ENCODE results near the gene TNFRSF1A.

Gene TNFRSF1A

GRCh38 chr12:6347367-6348338, 5.8 kb upstream of the TNFRSF1A start:
- Histone ChIP-seq H3K27ac (ENCODE audit: low read length) (no peak overlapping the region), H3K4me1 (ENCODE audit: insufficient read depth, low read length) (peaks cover 12% of the 10 kb centered on the region), H3K9ac (ENCODE audit: low read depth, low read length) (no peak overlapping the region), H2AFZ (ENCODE audit: low read depth, low read length) (no peak overlapping the region), H3K9me3 (ENCODE audit: insufficient read depth, low read length, severe bottlenecking) (no peaks in the 10 kb centered on the region), H3K36me3 (ENCODE audit: insufficient read depth, low read length) (no peaks in the 10 kb centered on the region), H3K4me3 (ENCODE audit: low read depth in 1 of 2, low read length in 2 of 2) (no peak overlapping the region), H3K27me3 (ENCODE audit: insufficient read depth, low read length, poor library complexity) (no peaks in the 10 kb centered on the region), H3K4me2 (ENCODE audit: insufficient read depth, low read length) (no peak overlapping the region), H3K79me2 (ENCODE audit: insufficient read depth, low read length) (no peaks in the 10 kb centered on the region), H4K20me1 (ENCODE audit: insufficient read depth, low read length) (no peaks in the 10 kb centered on the region)
- DNase-seq (peak; percentile 53), ATAC-seq (ENCODE audit: insufficient read depth, low read depth) (peak; percentile 81)
- TF ChIP-seq EZH2 (IDR thresholded peaks at IDR 0.05; ENCODE audit: borderline replicate concordance, low read depth, low read length, severe bottlenecking) = no peak
- TF ChIP-seq, protein P1, sequence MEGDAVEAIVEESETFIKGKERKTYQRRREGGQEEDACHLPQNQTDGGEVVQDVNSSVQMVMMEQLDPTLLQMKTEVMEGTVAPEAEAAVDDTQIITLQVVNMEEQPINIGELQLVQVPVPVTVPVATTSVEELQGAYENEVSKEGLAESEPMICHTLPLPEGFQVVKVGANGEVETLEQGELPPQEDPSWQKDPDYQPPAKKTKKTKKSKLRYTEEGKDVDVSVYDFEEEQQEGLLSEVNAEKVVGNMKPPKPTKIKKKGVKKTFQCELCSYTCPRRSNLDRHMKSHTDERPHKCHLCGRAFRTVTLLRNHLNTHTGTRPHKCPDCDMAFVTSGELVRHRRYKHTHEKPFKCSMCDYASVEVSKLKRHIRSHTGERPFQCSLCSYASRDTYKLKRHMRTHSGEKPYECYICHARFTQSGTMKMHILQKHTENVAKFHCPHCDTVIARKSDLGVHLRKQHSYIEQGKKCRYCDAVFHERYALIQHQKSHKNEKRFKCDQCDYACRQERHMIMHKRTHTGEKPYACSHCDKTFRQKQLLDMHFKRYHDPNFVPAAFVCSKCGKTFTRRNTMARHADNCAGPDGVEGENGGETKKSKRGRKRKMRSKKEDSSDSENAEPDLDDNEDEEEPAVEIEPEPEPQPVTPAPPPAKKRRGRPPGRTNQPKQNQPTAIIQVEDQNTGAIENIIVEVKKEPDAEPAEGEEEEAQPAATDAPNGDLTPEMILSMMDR (IDR thresholded peaks at IDR 0.05; ENCODE audit: borderline replicate concordance, extremely low read depth, low read length, poor library complexity, severe bottlenecking) = no peak

DNA sequence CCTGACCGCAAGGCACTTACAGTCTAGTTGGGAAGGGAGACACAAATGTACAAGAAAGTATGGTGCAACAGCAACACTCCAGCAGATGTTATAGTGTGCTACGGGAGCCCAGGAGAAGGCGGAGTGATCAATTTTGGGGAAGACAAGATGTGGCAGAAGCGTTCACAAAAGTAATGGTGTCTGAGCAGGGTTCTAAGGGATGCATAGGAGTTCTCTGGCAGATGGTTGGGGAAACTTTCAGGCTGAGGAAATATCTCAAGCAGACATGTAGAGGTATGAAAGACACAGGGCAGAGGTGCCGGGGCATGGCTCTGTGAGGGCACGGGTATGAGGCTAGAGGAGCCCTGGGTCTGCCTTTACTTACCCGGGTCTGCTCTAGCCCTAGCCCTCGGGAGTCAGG, 5.1 kb upstream of the TNFRSF1A start:
- TF ChIP-seq, protein P1 (IDR thresholded peaks at IDR 0.05; ENCODE audit: borderline replicate concordance, extremely low read depth, low read length, poor library complexity, severe bottlenecking) = no peak
- TF ChIP-seq EZH2 (IDR thresholded peaks at IDR 0.05; ENCODE audit: borderline replicate concordance, low read depth, low read length, severe bottlenecking) = no peak
- H2AFZ ChIP-seq (ENCODE audit: low read depth, low read length) = no peak overlapping the region
- peaks cover 20% of the 10 kb centered on the region for H3K4me1 ChIP-seq (ENCODE audit: insufficient read depth, low read length)
- H3K36me3 ChIP-seq (ENCODE audit: insufficient read depth, low read length) = no peaks in the 10 kb centered on the region
- no peaks in the 10 kb centered on the region for H3K9me3 ChIP-seq (ENCODE audit: insufficient read depth, low read length, severe bottlenecking)
- ATAC-seq (ENCODE audit: insufficient read depth, low read depth) (no peak), DNase-seq (no peak)
- no peaks in the 10 kb centered on the region for H3K27me3 ChIP-seq (ENCODE audit: insufficient read depth, low read length, poor library complexity)
- no peak overlapping the region for H3K27ac ChIP-seq (ENCODE audit: low read length)
- no peak overlapping the region for H3K4me2 ChIP-seq (ENCODE audit: insufficient read depth, low read length)
- H4K20me1 ChIP-seq (ENCODE audit: insufficient read depth, low read length) = no peaks in the 10 kb centered on the region
- H3K9ac ChIP-seq (ENCODE audit: low read depth, low read length) = no peak overlapping the region
- no peak overlapping the region for H3K4me3 ChIP-seq (ENCODE audit: low read depth in 1 of 2, low read length in 2 of 2)
- H3K79me2 ChIP-seq (ENCODE audit: insufficient read depth, low read length) = peaks cover 6% of the 10 kb centered on the region

GRCh38 chr12:6346235-6346832, 4.5 kb upstream of the TNFRSF1A start:
- no peak overlapping the region for H3K9ac ChIP-seq (ENCODE audit: low read depth, low read length)

More at GRCh38 chr12:6346235-6346832, 4.5 kb upstream of the TNFRSF1A start:
- Histone ChIP-seq H3K27ac (ENCODE audit: low read length) (no peak overlapping the region), H3K27me3 (ENCODE audit: insufficient read depth, low read length, poor library complexity) (no peaks in the 10 kb centered on the region), H4K20me1 (ENCODE audit: insufficient read depth, low read length) (no peaks in the 10 kb centered on the region), H3K36me3 (ENCODE audit: insufficient read depth, low read length) (peaks cover 5% of the 10 kb centered on the region; the same call in 1 of the 2 replicates), H3K4me3 (ENCODE audit: low read depth in 1 of 2, low read length in 2 of 2) (no peak overlapping the region), H3K4me1 (ENCODE audit: insufficient read depth, low read length) (peaks cover 20% of the 10 kb centered on the region), H3K4me2 (ENCODE audit: insufficient read depth, low read length) (no peak overlapping the region), H2AFZ (ENCODE audit: low read depth, low read length) (no peak overlapping the region), H3K79me2 (ENCODE audit: insufficient read depth, low read length) (peaks cover 12% of the 10 kb centered on the region), H3K9me3 (ENCODE audit: insufficient read depth, low read length, severe bottlenecking) (no peaks in the 10 kb centered on the region)
- DNase-seq = no peak
- ATAC-seq (ENCODE audit: insufficient read depth, low read depth) = no peak
- TF ChIP-seq, protein P1 (IDR thresholded peaks at IDR 0.05; ENCODE audit: borderline replicate concordance, extremely low read depth, low read length, poor library complexity, severe bottlenecking) = no peak
- no peak for TF ChIP-seq EZH2 (IDR thresholded peaks at IDR 0.05; ENCODE audit: borderline replicate concordance, low read depth, low read length, severe bottlenecking)
